Activated CD8-positive, alpha-beta memory T cell treated with anti-CD3 and anti-CD28 coated beads, Interleukin-2, amount 10 ng/mL, durations not matched to agents 7 days and 5 days (primary cell): ENCODE data around the gene ZNF213. TPM values are rescaled to one million over a fixed set of nuclear protein-coding genes. Genes with fewer than 3 reads are reported as not detected.
"Not testable (repeated sequence)": the region's sequence is repeated elsewhere in the genome, so short reads cannot be mapped to it uniquely, and the experiment has no call there.

Experiments used
- ATAC-seq: fragments of 150-1000 bp; cut with Tn5 transposase; one replicate; pipeline ENCODE4 v1.10.0; 2021; ENCODE audit warnings: moderate library complexity
- CTCF ChIA-PET: fragments of 350-600 bp; sonication (Branson Sonifier 250); formaldehyde crosslinking; loops from one replicate; lab custom pipeline; 2021; ENCODE audit warnings: antibody characterized with exemption; lab: Charles Lee
- DNase-seq: peaks from one replicate; pipeline ENCODE4 v3.0.0-alpha.2; 2020
- H3K27ac Mint-ChIP-seq: one replicate; pipeline ENCODE4 v1.8.0; 2021; ENCODE audit warnings: mild to moderate bottlenecking, mixed read lengths
- H3K27me3 Mint-ChIP-seq: one replicate; pipeline ENCODE4 v1.8.0; 2021; ENCODE audit warnings: mixed read lengths
- H3K36me3 Mint-ChIP-seq: one replicate; pipeline ENCODE4 v1.8.0; 2021; ENCODE audit warnings: mild to moderate bottlenecking, mixed read lengths
- H3K4me1 Mint-ChIP-seq: one replicate; pipeline ENCODE4 v1.8.0; 2021; ENCODE audit warnings: mixed read lengths
- H3K4me3 Mint-ChIP-seq: one replicate; pipeline ENCODE4 v1.8.0; 2021; ENCODE audit warnings: mild to moderate bottlenecking, moderate library complexity, mixed read lengths
- H3K9me3 Mint-ChIP-seq: one replicate; pipeline ENCODE4 v1.8.0; 2022; ENCODE audit warnings: low read depth, mixed read lengths
- total RNA-seq, 2 experiments: library from RNA; stranded (reverse); gene quantifications; one replicate each; pipeline ENCODE4 v1.2.3, GENCODE V29; 2021

ZNF213 gene
- total RNA-seq, 2 experiments from 2014 or later, result 10.6 to 12.3 TPM

DNA sequence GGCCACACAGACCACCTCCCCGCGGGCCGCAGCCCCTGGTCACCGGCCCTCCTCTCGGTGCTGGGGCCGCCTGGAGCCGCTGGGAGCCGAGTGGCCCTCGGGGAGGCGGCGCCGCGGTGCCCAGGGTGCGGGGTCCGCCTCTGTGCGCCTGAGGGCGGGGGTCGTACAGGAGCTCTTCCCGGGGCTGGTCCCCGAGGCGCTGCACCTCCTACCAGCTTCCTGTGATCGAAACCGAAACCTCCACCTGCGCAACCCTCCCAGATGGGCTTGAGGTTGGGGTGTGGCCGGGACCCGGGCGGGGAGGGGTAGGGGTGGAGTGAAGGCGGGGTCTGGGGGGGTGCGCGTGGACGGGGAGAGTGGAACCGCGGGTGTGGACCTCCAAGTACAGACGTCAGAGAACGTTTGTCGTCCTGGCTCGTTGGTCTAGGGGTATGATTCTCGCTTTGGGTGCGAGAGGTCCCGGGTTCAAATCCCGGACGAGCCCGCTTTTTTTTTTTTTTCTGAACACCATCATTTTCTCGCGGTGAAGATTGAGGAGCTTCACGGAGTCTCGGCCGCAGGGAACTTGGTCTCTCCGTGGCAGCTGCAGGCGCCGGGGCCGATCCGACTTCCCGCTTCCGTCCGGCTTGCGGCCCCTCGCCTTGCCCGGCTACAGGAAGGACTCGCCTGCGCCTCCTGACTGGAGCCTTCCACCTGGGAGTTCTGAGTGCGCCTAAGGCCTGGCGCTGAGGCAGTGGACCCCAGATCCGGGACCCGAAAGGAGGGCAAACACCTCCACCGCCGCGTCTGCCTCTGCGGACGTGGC is 23.9 kb downstream of the ZNF213 start:
- no peaks in the 10 kb centered on the region for H3K9me3 Mint-ChIP-seq
- DNase-seq (peak; percentile 96), ATAC-seq (peak; percentile 88)
- H3K36me3 Mint-ChIP-seq, result peaks cover 4% of the 10 kb centered on the region
- peak overlapping the region; percentile 92 for H3K27ac Mint-ChIP-seq
- H3K4me3 Mint-ChIP-seq, result peak overlapping the region; percentile 83
- H3K4me1 Mint-ChIP-seq, result peaks cover 43% of the 10 kb centered on the region
- peaks cover 25% of the 10 kb centered on the region for H3K27me3 Mint-ChIP-seq
- CTCF ChIA-PET, result interaction anchor here (0.6 to 3.5 kb wide), 18 partner anchors 9 to 305 kb away, joined by 3 to 18 read pairs (median 3); partner anchors contain the start of gene ZNF213

DNA sequence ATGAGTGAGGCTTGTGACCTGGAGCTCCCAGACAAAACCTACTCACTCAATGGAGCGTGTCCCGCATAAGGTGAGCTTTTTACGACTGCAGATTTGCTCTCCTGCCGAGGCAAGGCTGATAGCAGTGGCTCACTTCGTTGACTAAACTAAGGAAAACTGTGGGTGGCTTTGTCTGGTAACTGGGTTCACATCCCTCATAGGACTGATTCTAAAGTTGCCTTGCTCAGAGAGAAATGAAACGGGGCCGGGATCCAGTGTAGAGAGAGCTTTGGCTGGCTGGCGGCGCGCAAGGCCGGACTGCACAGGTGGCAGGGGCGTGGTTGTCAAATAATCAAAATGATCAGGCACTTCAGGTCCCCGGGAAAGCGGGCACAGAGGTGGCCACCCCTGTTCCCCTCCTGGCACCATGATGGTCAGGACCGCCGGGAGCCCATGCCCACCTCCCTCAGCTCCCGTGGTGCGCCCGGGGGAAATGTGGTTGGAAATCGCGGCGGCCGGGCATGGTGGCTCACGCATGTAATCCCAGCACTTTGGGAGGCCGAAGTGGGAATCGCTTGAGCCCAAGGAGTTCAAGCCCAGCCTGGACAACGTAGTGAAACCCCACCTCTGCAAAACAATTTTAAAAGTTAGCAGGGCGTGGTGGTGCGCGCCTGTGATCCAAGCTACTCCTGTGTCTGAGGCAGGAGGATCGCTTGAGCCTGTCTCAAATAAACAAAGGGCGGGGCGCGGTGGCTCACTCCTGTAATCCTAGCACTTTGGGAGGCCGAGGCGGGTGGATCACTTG is 26.6 kb downstream of the ZNF213 start:
- no peaks in the 10 kb centered on the region for H3K9me3 Mint-ChIP-seq
- H3K27me3 Mint-ChIP-seq, result peaks cover 11% of the 10 kb centered on the region
- peak overlapping the region; percentile 27 for H3K4me3 Mint-ChIP-seq
- H3K27ac Mint-ChIP-seq, result no peak overlapping the region
- H3K4me1 Mint-ChIP-seq, result peaks cover 50% of the 10 kb centered on the region
- peaks cover 2% of the 10 kb centered on the region for H3K36me3 Mint-ChIP-seq
- CTCF ChIA-PET, result interaction anchor here (1.1 to 2.9 kb wide), 5 partner anchors 11 to 133 kb away, joined by 3 to 14 read pairs (median 5); no protein-coding TSS in a partner anchor
- no peak for ATAC-seq
- DNase-seq, result no peak

DNA sequence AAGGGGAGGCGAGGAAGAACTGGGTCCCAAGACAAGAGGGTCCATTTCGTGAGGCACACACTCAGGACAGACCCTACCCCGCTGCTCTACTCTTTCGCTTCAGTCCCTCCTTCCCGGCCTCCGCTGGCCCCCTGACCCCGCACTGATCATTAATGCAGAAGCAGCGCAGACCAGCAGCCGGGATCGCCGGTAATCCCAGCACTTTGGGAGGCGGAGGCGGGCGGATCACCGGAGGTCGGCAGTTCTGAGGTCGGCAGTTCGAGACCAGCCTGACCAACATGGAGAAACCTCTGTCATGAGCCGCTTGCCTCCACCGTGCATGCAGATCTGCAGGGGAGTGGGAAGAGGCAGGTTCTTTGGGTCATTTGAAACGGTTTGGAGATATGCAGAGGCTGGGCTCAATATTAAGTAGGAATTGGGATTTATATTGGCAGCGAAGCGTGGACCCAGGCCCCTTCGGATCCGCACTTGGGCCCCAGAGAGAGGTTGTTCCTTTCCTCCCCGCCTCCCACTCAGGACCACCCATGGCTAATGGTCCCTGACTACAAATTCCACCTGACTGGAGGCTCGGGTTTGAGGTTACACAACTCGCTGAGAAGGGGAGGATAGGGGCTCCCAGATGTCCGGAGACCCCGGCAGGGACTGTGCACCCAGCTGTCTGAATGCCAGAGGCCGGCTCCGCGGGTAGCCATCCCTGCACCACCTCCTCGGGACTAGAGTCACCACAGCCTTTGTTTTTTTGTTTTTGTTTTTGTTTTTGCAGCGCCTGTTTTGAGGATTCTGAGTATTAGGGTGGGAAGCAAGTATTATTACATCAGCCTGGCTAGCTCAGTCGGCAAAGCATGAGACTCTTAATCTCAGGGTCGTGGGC is 29.5 kb downstream of the ZNF213 start:
- H3K36me3 Mint-ChIP-seq, result no peaks in the 10 kb centered on the region
- no peak overlapping the region for H3K27ac Mint-ChIP-seq
- peaks cover 35% of the 10 kb centered on the region for H3K4me1 Mint-ChIP-seq
- peaks cover 14% of the 10 kb centered on the region for H3K27me3 Mint-ChIP-seq
- H3K9me3 Mint-ChIP-seq, result no peaks in the 10 kb centered on the region
- no peak overlapping the region for H3K4me3 Mint-ChIP-seq
- ATAC-seq (no peak), DNase-seq (no peak)
- CTCF ChIA-PET, result interaction anchor here (0.8 to 2.9 kb wide), 8 partner anchors 14 to 161 kb away, joined by 4 to 14 read pairs (median 7); partner anchors contain the start of genes OR1F1 and ZNF213

DNA sequence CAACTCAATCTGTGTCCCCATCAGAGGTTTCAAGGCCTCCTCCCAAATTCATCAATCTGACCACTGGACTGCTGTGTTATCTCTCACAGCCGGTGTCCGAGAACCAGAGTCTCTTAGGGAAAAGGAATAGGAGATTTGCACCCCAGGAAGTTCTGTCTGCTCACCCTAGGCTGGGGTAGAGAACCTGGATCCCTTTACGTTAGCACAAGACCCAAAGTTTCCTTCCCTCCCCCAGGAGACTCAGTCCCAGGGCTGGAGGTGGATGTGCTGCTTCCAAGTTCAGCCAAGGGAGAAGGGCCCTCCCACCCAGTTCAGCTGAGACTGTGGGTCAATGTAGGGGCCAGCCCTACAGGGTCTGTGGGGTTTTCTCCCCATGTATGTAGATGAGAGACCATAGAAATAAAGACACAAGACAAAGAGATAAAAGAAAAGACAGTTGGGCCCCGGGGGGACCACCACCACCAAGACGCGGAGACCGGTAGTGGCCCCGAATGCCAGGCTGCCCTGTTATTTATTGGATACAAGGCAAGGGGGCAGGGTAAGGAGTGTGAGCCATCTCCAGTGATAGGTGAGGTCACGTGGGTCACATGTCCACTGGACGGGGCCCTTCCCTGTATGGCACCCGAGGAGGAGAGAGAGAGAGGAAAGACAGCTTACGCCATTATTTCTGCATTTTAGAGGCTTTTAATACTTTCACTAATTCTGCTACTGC is 30.4 kb downstream of the ZNF213 start:
- CTCF ChIA-PET, result interaction anchor here (0.7 to 2.4 kb wide), 11 partner anchors 13 to 161 kb away, joined by 3 to 11 read pairs (median 6); partner anchors contain the start of gene OR1F1
- no peak for ATAC-seq
- H3K4me3 Mint-ChIP-seq, result no peak overlapping the region

DNA sequence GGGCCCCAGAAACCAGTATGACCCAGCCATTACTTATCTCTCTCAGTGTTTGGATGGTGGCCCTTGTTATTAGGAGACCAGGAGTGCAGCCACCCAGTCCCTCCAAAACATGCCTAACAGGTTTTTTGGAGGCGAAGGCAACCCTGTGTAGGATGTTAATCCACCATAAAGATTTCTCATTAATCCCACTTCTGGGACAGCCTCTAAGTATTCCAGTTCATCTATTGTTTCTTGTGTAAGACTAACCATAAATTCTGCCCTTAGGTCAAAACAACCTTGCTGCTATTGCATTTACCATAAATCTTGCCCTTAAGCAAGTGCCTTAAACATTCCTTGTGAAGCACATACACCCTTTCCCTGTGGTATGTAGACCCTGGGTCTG is 31.7 kb downstream of the ZNF213 start:
- Mint-ChIP-seq H3K9me3 (no peaks in the 10 kb centered on the region), H3K36me3 (no peaks in the 10 kb centered on the region), H3K4me1 (peaks cover 34% of the 10 kb centered on the region), H3K27ac (no peak overlapping the region), H3K4me3 (no peak overlapping the region), H3K27me3 (peaks cover 36% of the 10 kb centered on the region)
- ATAC-seq (no peak), DNase-seq (no peak)
- CTCF ChIA-PET, result interaction anchor here (0.6 to 2.4 kb wide), 15 partner anchors 12 to 287 kb away, joined by 3 to 11 read pairs (median 4); partner anchors contain the start of genes OR1F1, ZNF213 and ZSCAN10

More for the DNA sequence above, 30.4 kb downstream of the ZNF213 start:
- Mint-ChIP-seq H3K27ac (peak overlapping the region; percentile 49), H3K36me3 (no peaks in the 10 kb centered on the region), H3K27me3 (peaks cover 23% of the 10 kb centered on the region), H3K4me1 (peaks cover 28% of the 10 kb centered on the region), H3K9me3 (no peaks in the 10 kb centered on the region)
- no peak for DNase-seq

DNA sequence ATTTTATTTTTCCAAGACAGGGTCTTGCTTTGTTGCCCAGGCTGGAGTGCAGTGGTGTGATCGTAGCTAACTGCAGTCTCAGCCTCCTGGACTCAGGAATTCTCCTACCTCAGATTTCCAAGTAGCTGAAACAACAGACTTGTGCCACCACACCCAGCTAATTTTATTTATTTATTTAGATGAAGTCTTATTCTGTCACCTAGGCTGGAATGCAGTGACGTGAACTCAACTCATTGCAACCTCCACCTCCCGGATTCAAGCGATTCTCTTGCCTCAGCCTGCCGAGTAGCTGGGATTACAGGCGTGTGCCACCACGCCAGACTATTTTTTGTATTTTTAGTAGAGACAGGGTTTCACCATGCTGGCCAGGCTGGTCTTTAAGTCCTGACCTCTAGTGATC is 33.9 kb downstream of the ZNF213 start:
- ATAC-seq, result not testable (repeated sequence)
- CTCF ChIA-PET, result interaction anchor here (1.5 to 2.9 kb wide), 9 partner anchors 10 to 139 kb away, joined by 4 to 18 read pairs (median 7); partner anchors contain the start of gene ZNF263

GRCh38 chr16:3170440-3171180 is 35.8 kb downstream of the ZNF213 start:
- DNase-seq (no peak), ATAC-seq (no peak)
- no peaks in the 10 kb centered on the region for H3K36me3 Mint-ChIP-seq
- H3K27ac Mint-ChIP-seq, result peak overlapping the region; percentile 45
- CTCF ChIA-PET, result interaction anchor here (0.8 to 3.2 kb wide), 11 partner anchors 13 to 142 kb away, joined by 3 to 17 read pairs (median 7); partner anchors contain the start of gene ZNF213
- H3K4me1 Mint-ChIP-seq, result peaks cover 39% of the 10 kb centered on the region
- no peaks in the 10 kb centered on the region for H3K9me3 Mint-ChIP-seq
- peaks cover 66% of the 10 kb centered on the region for H3K27me3 Mint-ChIP-seq
- peak overlapping the region; percentile 40 for H3K4me3 Mint-ChIP-seq

More for the DNA sequence above, 33.9 kb downstream of the ZNF213 start:
- not testable (repeated sequence) for DNase-seq, H3K9me3 Mint-ChIP-seq, H3K27ac Mint-ChIP-seq, H3K4me3 Mint-ChIP-seq, H3K36me3 Mint-ChIP-seq
- H3K27me3 Mint-ChIP-seq, result peaks cover 50% of the 10 kb centered on the region
- peaks cover 37% of the 10 kb centered on the region for H3K4me1 Mint-ChIP-seq

GRCh38 chr16:3171181-3171854 is 36.5 kb downstream of the ZNF213 start:
- H3K27ac Mint-ChIP-seq, result peak overlapping the region; percentile 45
- H3K4me1 Mint-ChIP-seq, result peaks cover 38% of the 10 kb centered on the region
- H3K9me3 Mint-ChIP-seq, result no peaks in the 10 kb centered on the region
- H3K4me3 Mint-ChIP-seq, result peak overlapping the region; percentile 40
- CTCF ChIA-PET, result interaction anchor here (0.8 to 3.2 kb wide), 14 partner anchors 9 to 143 kb away, joined by 3 to 17 read pairs (median 6); partner anchors contain the start of gene ZNF213
- H3K27me3 Mint-ChIP-seq, result peaks cover 73% of the 10 kb centered on the region
- DNase-seq (peak; percentile 66), ATAC-seq (peak; percentile 68)
- no peaks in the 10 kb centered on the region for H3K36me3 Mint-ChIP-seq

- Mint-ChIP-seq H3K36me3 (no peaks in the 10 kb centered on the region), H3K27me3 (peaks cover 78% of the 10 kb centered on the region), H3K9me3 (no peaks in the 10 kb centered on the region), H3K4me3 (peak overlapping the region; percentile 43), H3K27ac (no peak overlapping the region), H3K4me1 (peaks cover 38% of the 10 kb centered on the region)
- peak; percentile 34 for ATAC-seq
- peak; percentile 68 for DNase-seq
- CTCF ChIA-PET, result interaction anchor here (0.8 to 3.2 kb wide), 12 partner anchors 9 to 141 kb away, joined by 3 to 17 read pairs (median 6); no protein-coding TSS in a partner anchor
These were observed 37.2 kb downstream of the ZNF213 start for GRCh38 chr16:3171855-3172593.

DNA sequence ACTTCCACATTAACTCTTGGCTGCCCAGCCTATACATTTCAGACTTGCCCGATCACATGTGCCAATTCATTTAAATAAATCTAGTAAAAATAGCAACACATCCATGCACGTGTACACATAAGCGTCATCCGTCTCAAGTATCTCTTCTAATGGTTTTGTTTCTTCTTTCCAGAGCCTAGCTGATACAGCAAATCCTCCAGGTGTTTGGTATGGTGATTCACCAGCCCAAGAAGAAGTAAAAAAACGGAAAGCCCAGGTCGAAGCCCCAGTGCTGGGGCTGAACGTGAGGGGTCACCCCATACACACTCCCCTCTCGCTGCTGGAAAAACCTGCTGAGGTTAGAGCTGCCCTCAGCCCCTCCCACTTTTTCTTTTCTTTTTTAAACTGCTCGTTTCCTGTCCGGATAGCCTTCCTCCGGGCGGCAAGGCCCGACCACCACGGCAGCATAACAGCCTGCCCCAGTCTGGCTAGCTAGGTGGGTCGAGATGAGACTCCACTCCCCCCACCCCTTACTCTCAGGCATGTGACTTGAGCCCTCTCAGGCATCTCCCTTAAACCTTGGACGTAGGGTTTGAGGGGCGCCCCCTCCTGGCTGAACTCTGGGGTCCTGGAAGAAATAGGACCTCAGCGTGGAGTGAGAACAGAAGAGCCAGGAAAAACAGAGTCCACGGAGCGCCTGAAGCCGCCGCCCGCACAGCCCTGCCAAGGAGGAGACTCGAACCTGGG is 39.2 kb downstream of the ZNF213 start:
- H3K27me3 Mint-ChIP-seq, result peaks cover 86% of the 10 kb centered on the region
- peaks cover 38% of the 10 kb centered on the region for H3K4me1 Mint-ChIP-seq
- DNase-seq (peak; percentile 58), ATAC-seq (peak; percentile 13)
- H3K27ac Mint-ChIP-seq, result no peak overlapping the region
- no peaks in the 10 kb centered on the region for H3K36me3 Mint-ChIP-seq
- no peaks in the 10 kb centered on the region for H3K9me3 Mint-ChIP-seq
- CTCF ChIA-PET, result interaction anchor here (0.8 to 1.9 kb wide), 10 partner anchors 9 to 227 kb away, joined by 3 to 10 read pairs (median 3); partner anchors contain the start of genes ZNF174 and ZSCAN32
- H3K4me3 Mint-ChIP-seq, result peak overlapping the region; percentile 61
